LHCN-M2 (cell line): ENCODE data around the gene GAS6. TPM values are rescaled to one million over a fixed set of nuclear protein-coding genes. Genes with fewer than 3 reads are reported as not detected.
"Not testable (repeated sequence)": the region's sequence is repeated elsewhere in the genome, so short reads cannot be mapped to it uniquely, and the experiment has no call there.

Source experiments
- DNase-seq: peaks from one replicate; pipeline ENCODE4 v3.0.0-alpha.2; 2012; ENCODE audit warnings: low read depth
- total RNA-seq: library from RNA; depleted of rRNA; stranded (reverse); fragments of >200 nt; gene quantifications from 2 replicates; pipeline ENCODE4 v1.2.3, GENCODE V29; 2014

The GAS6 gene
- total RNA-seq, 1 experiment from 2014 or later = 670 TPM

DNA sequence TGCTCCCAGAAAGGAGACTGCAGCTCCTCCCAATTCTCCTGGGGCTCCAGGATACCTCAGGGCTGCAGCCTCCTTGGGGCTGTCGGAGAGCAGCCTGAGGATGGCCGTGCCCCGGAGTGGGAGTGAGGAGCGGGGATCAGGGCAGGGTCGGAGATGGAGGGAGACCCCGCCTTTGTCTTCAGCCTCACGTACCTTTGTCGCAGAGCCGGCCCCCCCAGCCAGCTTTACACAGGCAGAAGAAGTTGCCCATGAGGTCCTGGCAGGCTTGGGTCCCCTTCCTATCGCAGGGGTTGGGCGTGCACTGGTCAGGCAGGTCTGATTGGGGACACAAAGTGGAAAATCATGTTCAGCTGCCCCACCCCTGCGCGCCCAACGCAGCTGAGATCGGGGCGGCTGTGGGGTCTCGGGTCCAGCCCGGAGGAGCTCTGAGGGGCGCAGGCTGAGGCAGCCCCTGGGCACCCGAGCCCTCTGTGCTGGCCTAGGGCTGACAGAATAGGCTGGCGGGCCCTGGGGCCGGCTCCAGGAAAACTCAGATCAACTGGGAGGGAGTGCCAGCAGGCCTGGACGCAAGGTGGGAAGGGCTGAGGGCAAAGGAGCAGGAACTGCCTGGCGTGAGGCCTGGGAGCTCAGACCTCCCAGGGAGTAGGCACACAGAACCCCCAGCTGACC, 24.2 kb downstream of the GAS6 start:
- DNase-seq = no peak

GRCh38 chr13:113838711-113839201, 25.1 kb downstream of the GAS6 start:
- no peak for DNase-seq

- peak; percentile 99 for DNase-seq
Observed at GRCh38 chr13:113837560-113838355, 26.1 kb downstream of the GAS6 start.

- peak; percentile 95 for DNase-seq
Observed at GRCh38 chr13:113836768-113837559, 26.9 kb downstream of the GAS6 start.

GRCh38 chr13:113835461-113836270, 28.2 kb downstream of the GAS6 start:
- DNase-seq = peak; percentile 79

DNA sequence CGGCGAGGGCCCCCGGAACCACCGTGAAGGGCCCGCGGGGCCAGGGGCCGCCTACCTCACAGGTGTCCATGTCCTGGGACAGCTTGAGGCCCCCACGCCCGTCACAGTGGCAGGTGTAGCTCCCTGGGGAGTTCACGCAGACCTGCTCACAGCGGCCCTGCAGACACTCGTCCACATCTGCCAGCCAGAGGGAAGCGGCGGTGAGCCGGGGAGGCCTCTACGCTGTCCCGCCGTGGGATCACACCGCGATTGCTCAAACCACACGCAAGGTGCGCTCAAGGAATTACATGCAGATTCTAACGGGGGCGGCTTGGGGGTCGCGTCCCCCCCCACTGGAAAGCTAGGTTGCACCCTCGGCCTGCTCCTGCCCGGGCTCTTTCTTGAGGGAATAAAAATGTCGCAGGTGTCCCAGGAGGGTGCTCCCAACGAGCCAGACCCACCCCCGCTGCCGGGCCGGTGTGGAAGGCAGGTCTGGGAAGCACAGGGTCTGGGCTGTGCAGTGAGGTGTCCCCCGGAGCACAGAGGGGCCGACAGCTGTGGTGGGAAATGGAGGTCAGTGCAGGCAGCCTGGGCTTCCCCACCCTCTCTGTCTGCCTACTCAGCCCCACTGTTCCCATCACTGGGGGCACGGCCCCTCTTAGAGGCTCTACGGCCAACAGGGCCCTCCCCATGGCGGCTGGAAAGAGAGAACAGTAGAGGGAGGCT, 29.2 kb downstream of the GAS6 start:
- no peak for DNase-seq

DNA sequence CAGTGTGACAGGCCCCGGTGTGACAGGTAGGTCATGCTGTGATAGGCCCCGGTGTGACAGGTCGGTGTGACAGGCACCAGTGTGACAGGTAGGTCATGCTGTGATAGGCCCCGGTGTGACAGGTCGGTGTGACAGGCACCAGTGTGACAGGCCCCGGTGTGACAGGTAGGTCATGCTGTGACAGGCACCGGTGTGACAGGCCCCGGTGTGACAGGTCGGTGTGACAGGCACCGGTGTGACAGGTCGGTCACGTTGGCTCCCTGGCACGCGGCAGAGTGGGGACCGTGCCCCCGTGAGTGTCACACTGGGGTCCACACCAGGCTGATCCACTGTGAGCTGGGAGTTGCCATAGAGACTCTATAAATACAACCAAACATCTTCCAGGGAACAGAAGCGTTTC, 29.9 kb downstream of the GAS6 start:
- not testable (repeated sequence) for DNase-seq

- DNase-seq = no peak
Observed at GRCh38 chr13:113833111-113833830, 30.6 kb downstream of the GAS6 start.

DNA sequence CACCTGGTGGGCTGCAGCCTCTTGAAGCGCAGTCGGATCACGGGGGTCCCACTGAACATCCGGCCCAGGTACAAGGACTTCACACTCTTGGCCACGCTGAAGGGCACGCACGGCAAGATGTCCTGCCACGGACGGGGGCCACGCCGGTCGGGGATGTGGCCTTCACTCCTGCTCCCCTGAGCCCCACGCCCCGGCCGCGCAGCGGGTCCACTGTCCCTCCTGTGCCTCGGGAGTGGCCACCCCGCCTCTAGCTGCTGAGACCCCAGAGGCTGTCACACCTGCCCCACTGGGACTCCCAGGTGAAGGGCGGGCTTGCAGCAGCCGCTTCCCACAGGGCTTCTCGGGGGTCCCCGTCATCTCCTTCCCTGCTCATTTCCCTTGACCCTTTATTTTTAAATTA, 31.2 kb downstream of the GAS6 start:
- no peak for DNase-seq

GRCh38 chr13:113832205-113832604, 31.7 kb downstream of the GAS6 start:
- peak; percentile 52 for DNase-seq

- no peak for DNase-seq
Observed at GRCh38 chr13:113831061-113831460, 32.8 kb downstream of the GAS6 start.

- DNase-seq = not testable (repeated sequence)
Observed at GRCh38 chr13:113830426-113830950, 33.4 kb downstream of the GAS6 start.

GRCh38 chr13:113828282-113828825, 35.5 kb downstream of the GAS6 start:
- no peak for DNase-seq

- no peak for DNase-seq
Observed at GRCh38 chr13:113827021-113827420, 36.9 kb downstream of the GAS6 start.

DNA sequence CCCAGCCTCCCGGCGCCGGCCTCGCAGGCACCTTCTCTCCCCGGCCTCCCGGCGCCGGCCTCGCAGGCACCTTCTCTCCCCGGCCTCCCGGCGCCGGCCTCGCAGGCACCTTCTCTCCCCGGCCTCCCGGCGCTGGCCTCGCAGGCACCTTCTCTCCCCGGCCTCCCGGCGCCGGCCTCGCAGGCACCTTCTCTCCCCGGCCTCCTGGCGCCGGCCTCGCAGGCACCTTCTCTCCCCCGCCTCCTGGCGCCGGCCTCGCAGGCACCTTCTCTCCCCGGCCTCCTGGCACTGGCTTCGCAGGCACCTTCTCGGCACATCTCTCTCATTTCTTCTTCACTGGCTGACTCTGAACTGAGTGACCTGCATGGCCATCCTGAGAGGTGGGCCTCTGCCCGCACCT, 37.4 kb downstream of the GAS6 start:
- DNase-seq = not testable (repeated sequence)

DNA sequence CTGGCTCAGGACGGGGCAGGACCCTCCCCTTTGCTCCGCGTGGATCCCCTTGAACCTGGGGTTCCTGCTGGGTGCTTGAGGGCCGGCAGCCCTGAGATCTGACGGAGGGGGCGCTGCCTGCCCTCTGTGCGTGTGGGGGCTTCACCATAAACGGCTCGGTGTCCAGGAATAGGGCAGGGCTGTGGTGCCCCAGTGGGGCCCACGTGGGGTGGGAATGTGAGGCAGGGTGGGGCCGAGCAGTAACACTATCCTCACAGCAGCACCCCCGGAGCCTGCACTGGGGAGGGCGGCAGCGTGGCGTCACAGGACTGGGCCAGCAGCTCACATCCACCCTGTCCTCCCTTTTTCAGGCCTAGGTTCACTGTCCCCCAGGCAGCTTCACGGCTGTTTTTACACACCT, 38.0 kb downstream of the GAS6 start:
- DNase-seq = no peak

DNA sequence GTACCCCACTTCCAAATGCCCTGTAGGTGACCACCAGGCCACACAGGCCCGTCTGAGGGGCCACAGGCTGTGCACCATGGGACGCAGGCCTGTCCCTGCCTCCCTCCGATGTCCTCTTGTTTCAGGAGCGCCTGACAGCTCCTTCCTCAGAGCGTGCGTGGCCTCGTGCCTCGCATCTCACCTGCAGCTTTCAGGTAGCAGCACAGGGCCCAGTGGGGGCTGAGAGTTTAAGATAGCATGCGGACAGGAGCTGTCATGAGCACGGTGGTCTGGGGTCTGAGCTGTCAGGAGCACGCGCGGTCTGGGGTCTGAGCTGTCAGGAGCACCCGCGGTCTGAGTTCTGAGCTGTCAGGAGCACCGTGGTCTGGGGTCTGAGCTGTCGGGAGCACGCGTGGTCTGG, 40.1 kb downstream of the GAS6 start:
- DNase-seq = no peak

- DNase-seq = no peak
Observed at GRCh38 chr13:113822956-113823744, 40.7 kb downstream of the GAS6 start.

DNA sequence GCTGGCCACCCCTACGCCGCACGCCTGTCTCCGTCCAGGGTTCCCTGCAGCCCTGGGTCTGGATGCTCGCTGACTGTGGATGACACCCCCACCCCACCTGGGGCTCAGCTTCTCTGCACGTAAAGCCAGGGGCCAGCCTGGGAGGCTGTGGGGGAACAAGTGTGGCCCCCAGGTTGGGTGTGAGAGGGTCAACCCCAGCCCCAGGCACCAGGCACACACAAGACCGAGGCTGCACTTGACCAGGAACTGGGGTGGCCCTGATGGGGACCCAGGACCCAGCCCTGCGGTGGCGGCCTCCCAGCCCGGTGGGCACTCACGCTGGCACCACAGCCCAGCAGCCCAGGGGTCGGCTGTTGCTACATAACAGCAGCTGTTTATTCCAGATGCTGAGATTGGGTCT, 41.6 kb downstream of the GAS6 start:
- DNase-seq = no peak
